Liver (tissue), 3 donors: Measurements from ENCODE around the gene ASB15.

ENCODE experiments used
- ATF3 ChIP-seq: IDR thresholded peaks from 2 replicates; pipeline ENCODE4 v1.6.1; 2016; ENCODE audit warnings: antibody characterized with exemption
- FOXA1 ChIP-seq: IDR thresholded peaks from 2 replicates; pipeline ENCODE4 v1.6.1; 2016; ENCODE audit warnings: antibody characterized with exemption
- GABPA ChIP-seq, 2 donors: IDR thresholded peaks in 1 of 2; conservative IDR thresholded peaks in 1 of 2; 2 replicates each; pipeline ENCODE4 v1.6.1; 2016; ENCODE audit warnings: antibody characterized with exemption in 2 of 2, mild to moderate bottlenecking in 1 of 2, moderate library complexity in 1 of 2
- JUND ChIP-seq, 2 donors: IDR thresholded peaks; 2 replicates each; pipeline ENCODE4 v1.6.1; 2016; ENCODE audit warnings: antibody characterized with exemption in 2 of 2
- REST ChIP-seq: IDR thresholded peaks from 2 replicates; pipeline ENCODE4 v1.6.1; 2016; ENCODE audit warnings: antibody characterized with exemption, mild to moderate bottlenecking
- SP1 ChIP-seq: IDR thresholded peaks from 2 replicates; pipeline ENCODE4 v1.6.1; 2018; ENCODE audit warnings: antibody characterized with exemption, mild to moderate bottlenecking
- TAF1 ChIP-seq: conservative IDR thresholded peaks from 2 replicates; pipeline ENCODE4 v1.6.1; 2016; ENCODE audit warnings: antibody characterized with exemption, mild to moderate bottlenecking
- YY1 ChIP-seq: IDR thresholded peaks from 2 replicates; pipeline ENCODE4 v1.6.1; 2016; ENCODE audit warnings: antibody characterized with exemption, mild to moderate bottlenecking
- ZBTB33 ChIP-seq: IDR thresholded peaks from 2 replicates; pipeline ENCODE4 v1.6.1; 2016; ENCODE audit warnings: antibody characterized with exemption
- TF ChIP-seq, protein P1 (sequence below): fragments of 150-350 bp; IDR thresholded peaks from 2 replicates; pipeline ENCODE4 v1.5.1; 2017; ENCODE audit warnings: improper control_type of control experiment, low read depth, low read length; ENCODE audit not compliant: missing input control
- TF ChIP-seq, protein P2 (sequence below): IDR thresholded peaks from 2 replicates; pipeline ENCODE4 v1.6.1; 2016; ENCODE audit warnings: antibody characterized with exemption
- donor health status: healthy.
- donor health status: healthy.

- TF ChIP-seq, protein P1, sequence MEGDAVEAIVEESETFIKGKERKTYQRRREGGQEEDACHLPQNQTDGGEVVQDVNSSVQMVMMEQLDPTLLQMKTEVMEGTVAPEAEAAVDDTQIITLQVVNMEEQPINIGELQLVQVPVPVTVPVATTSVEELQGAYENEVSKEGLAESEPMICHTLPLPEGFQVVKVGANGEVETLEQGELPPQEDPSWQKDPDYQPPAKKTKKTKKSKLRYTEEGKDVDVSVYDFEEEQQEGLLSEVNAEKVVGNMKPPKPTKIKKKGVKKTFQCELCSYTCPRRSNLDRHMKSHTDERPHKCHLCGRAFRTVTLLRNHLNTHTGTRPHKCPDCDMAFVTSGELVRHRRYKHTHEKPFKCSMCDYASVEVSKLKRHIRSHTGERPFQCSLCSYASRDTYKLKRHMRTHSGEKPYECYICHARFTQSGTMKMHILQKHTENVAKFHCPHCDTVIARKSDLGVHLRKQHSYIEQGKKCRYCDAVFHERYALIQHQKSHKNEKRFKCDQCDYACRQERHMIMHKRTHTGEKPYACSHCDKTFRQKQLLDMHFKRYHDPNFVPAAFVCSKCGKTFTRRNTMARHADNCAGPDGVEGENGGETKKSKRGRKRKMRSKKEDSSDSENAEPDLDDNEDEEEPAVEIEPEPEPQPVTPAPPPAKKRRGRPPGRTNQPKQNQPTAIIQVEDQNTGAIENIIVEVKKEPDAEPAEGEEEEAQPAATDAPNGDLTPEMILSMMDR: no peak
- TF ChIP-seq ZBTB33 (no peak), TAF1 (no peak), ATF3 (no peak), FOXA1 (no peak), SP1 (no peak), YY1 (no peak), JUND (IDR thresholded peaks at IDR 0.05) (no peak), GABPA (IDR thresholded peaks at IDR 0.05 in 1 of 2, conservative IDR thresholded peaks at IDR 0.05 in 1 of 2) (no peak), REST (no peak)
- TF ChIP-seq, protein P2, sequence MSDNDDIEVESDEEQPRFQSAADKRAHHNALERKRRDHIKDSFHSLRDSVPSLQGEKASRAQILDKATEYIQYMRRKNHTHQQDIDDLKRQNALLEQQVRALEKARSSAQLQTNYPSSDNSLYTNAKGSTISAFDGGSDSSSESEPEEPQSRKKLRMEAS: no peak
These were observed 27.2 kb downstream of the ASB15 start for GRCh38 chr7:123628829-123629228.
